ENCODE data around the gene RFPL2.
"Not testable (repeated sequence)": the region's sequence is repeated elsewhere in the genome, so short reads cannot be mapped to it uniquely, and the experiment has no call there.

Gene RFPL2

DNA sequence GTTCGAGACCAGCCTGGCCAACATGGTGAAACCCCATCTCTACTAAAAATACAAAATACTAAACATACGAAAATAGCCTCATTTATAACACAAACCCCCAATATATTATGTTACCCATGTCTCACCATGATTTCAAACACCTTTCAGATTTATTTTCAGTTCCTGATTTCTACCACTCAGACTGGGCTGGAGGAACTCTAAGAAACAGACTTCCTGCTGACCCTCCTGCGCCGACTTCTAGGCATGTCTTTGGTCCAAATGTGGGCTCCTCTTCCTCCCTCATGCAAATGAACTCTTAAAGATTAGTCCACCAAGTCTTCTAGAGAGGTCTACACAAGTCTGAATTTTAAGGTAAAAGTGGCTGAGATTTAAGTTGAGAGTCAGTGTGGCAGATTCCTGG is 56.5 kb downstream of the RFPL2 start:
- H3K27me3 ChIP-seq (ENCODE audit: control insufficient read depth in 3 of 3, insufficient read depth in 3 of 3, low read depth in 1 of 3, low read length in 3 of 3); H3K4me1 ChIP-seq (ENCODE audit: control insufficient read depth in 2 of 2, insufficient read depth in 1 of 2, low read depth in 1 of 2, low read length in 2 of 2); H2BK5ac ChIP-seq (ENCODE audit: low read length); H3K4me3 ChIP-seq (ENCODE audit: low read length in 2 of 2); H3K14ac ChIP-seq (ENCODE audit: low read length); H2AFZ ChIP-seq (ENCODE audit: low read length); H3K4ac ChIP-seq (ENCODE audit: low read length); H3K27ac ChIP-seq (replicated peaks; ENCODE audit: low read length); H3K36me3 ChIP-seq (replicated peaks in 1 of 2; ENCODE audit: control insufficient read depth in 2 of 2, insufficient read depth in 2 of 2, low read length in 2 of 2); H2BK12ac ChIP-seq (ENCODE audit: low read length); H3K9me3 ChIP-seq (replicated peaks in 1 of 2; ENCODE audit: control insufficient read depth in 2 of 2, insufficient read depth in 1 of 2, low read depth in 1 of 2, low read length in 2 of 2); H3K23ac ChIP-seq (ENCODE audit: low read depth, low read length, poor library complexity); H2BK120ac ChIP-seq (ENCODE audit: low read depth, low read length); H3K4me2 ChIP-seq (ENCODE audit: insufficient read depth, low read length, poor library complexity, severe bottlenecking); H3K18ac ChIP-seq (ENCODE audit: low read length); DNase-seq (ENCODE audit: low spot score); H3K9ac ChIP-seq (ENCODE audit: low read depth, low read length, poor library complexity); H3K79me1 ChIP-seq (ENCODE audit: low read depth, low read length); H2AK5ac ChIP-seq (ENCODE audit: low read depth, low read length); H2BK15ac ChIP-seq (ENCODE audit: low read length); H4K91ac ChIP-seq (ENCODE audit: low read depth, low read length, poor library complexity); H4K8ac ChIP-seq (ENCODE audit: low read depth, low read length): not testable (repeated sequence)
- WGBS, 2 donors (ENCODE audit: extremely low coverage in 2 of 2, insufficient read length in 2 of 2, insufficient replicate concordance in 1 of 2), result 100% methylated on average over 1 of the region's 4 CpGs; no CpG with 5 or more reads in 1 of the 2 donors

DNA sequence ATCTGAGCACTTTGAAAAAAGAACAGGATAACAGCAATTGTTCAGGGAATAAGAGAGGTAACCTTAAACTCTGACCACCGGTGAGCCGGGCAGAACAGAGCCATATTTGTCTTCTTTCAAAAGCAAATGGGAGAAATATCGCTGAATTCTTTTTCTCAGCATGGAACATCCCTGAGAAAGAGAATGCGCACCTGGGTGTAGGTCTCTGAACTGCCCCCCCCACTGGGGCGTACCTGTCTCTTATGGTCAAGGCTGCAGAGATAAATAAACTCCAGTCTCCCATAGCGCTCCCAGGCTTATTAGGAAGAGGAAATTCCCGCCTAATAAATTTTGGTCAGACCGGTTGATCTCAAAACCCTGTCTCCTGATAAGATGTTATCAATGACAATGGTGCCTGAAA is 57.7 kb downstream of the RFPL2 start:
- H2BK15ac ChIP-seq (ENCODE audit: low read length); H3K79me1 ChIP-seq (ENCODE audit: low read depth, low read length); H4K91ac ChIP-seq (ENCODE audit: low read depth, low read length, poor library complexity); H3K4me2 ChIP-seq (ENCODE audit: insufficient read depth, low read length, poor library complexity, severe bottlenecking); H3K4me1 ChIP-seq (ENCODE audit: control insufficient read depth in 2 of 2, insufficient read depth in 1 of 2, low read depth in 1 of 2, low read length in 2 of 2); H4K8ac ChIP-seq (ENCODE audit: low read depth, low read length); H3K9ac ChIP-seq (ENCODE audit: low read depth, low read length, poor library complexity); H3K4ac ChIP-seq (ENCODE audit: low read length); H3K4me3 ChIP-seq (ENCODE audit: low read length in 2 of 2); H3K14ac ChIP-seq (ENCODE audit: low read length); H2AK5ac ChIP-seq (ENCODE audit: low read depth, low read length); H3K27ac ChIP-seq (replicated peaks; ENCODE audit: low read length); H3K18ac ChIP-seq (ENCODE audit: low read length); H2BK5ac ChIP-seq (ENCODE audit: low read length); DNase-seq (ENCODE audit: low spot score); H2BK120ac ChIP-seq (ENCODE audit: low read depth, low read length); H2AFZ ChIP-seq (ENCODE audit: low read length); H3K27me3 ChIP-seq (ENCODE audit: control insufficient read depth in 3 of 3, insufficient read depth in 3 of 3, low read depth in 1 of 3, low read length in 3 of 3); H3K36me3 ChIP-seq (replicated peaks in 1 of 2; ENCODE audit: control insufficient read depth in 2 of 2, insufficient read depth in 2 of 2, low read length in 2 of 2); H3K23ac ChIP-seq (ENCODE audit: low read depth, low read length, poor library complexity); H3K9me3 ChIP-seq (replicated peaks in 1 of 2; ENCODE audit: control insufficient read depth in 2 of 2, insufficient read depth in 1 of 2, low read depth in 1 of 2, low read length in 2 of 2); H2BK12ac ChIP-seq (ENCODE audit: low read length): not testable (repeated sequence)
- WGBS, 2 donors (ENCODE audit: extremely low coverage in 2 of 2, insufficient read length in 2 of 2, insufficient replicate concordance in 1 of 2), result no CpG with 5 or more reads among the region's 8 CpGs

DNA sequence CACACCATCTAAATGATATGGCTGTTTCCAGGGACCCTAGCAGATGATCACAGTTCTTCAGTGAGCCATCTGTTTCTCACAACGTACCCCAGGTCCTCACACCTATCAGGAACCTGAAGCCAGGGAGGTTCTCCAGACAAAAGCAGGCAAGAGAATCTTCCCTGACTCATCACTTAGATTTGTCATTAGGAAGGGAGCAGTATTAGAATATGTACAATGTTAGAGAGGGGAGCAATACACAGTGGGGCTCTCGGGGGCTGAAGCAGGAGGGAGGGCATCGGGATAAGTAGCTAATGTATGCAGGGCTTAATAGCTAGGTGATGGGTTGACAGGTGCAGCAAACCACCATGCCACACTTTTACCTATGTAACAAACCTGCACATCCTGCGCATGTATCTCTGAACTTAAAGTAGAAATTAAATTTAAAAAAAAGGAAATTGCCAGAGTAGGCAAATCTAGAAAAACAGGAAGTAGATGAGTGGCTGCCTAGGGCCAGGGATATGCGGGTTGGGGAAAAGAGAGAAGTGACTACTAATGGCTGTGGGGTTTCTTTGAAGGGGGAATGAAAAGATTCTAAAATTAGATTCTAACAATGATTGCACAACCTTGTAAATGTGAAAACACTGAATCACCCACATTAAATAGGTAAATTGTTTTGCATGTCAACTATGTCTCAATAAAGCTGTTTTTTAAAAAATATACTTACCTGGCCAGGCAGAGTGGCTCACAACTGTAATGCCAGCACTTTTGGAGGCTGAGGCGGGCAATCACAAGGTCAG is 60.2 kb downstream of the RFPL2 start:
- DNase-seq (ENCODE audit: low spot score), result no peak
- no peaks in the 10 kb centered on the region for H3K36me3 ChIP-seq (replicated peaks in 1 of 2; ENCODE audit: control insufficient read depth in 2 of 2, insufficient read depth in 2 of 2, low read length in 2 of 2)
- no peaks in the 10 kb centered on the region for H3K27me3 ChIP-seq (ENCODE audit: control insufficient read depth in 3 of 3, insufficient read depth in 3 of 3, low read depth in 1 of 3, low read length in 3 of 3)
- H4K91ac ChIP-seq (ENCODE audit: low read depth, low read length, poor library complexity), result no peak overlapping the region
- no peak overlapping the region for H3K4me2 ChIP-seq (ENCODE audit: insufficient read depth, low read length, poor library complexity, severe bottlenecking)
- no peak overlapping the region for H3K23ac ChIP-seq (ENCODE audit: low read depth, low read length, poor library complexity)
- no peak overlapping the region for H3K4me3 ChIP-seq (ENCODE audit: low read length in 2 of 2)
- H2AK5ac ChIP-seq (ENCODE audit: low read depth, low read length), result no peak overlapping the region
- H2BK12ac ChIP-seq (ENCODE audit: low read length), result no peak overlapping the region
- no peak overlapping the region for H4K8ac ChIP-seq (ENCODE audit: low read depth, low read length)
- H3K4me1 ChIP-seq (ENCODE audit: control insufficient read depth in 2 of 2, insufficient read depth in 1 of 2, low read depth in 1 of 2, low read length in 2 of 2), result no peaks in the 10 kb centered on the region
- H2AFZ ChIP-seq (ENCODE audit: low read length), result no peak overlapping the region
- H3K9me3 ChIP-seq (replicated peaks in 1 of 2; ENCODE audit: control insufficient read depth in 2 of 2, insufficient read depth in 1 of 2, low read depth in 1 of 2, low read length in 2 of 2), result no peaks in the 10 kb centered on the region
- no peak overlapping the region for H2BK5ac ChIP-seq (ENCODE audit: low read length)
- no peak overlapping the region for H2BK15ac ChIP-seq (ENCODE audit: low read length)
- H3K4ac ChIP-seq (ENCODE audit: low read length), result no peak overlapping the region
- H3K14ac ChIP-seq (ENCODE audit: low read length), result no peak overlapping the region
- H2BK120ac ChIP-seq (ENCODE audit: low read depth, low read length), result no peak overlapping the region
- H3K9ac ChIP-seq (ENCODE audit: low read depth, low read length, poor library complexity), result no peak overlapping the region
- no peak overlapping the region for H3K27ac ChIP-seq (replicated peaks; ENCODE audit: low read length)
- no peak overlapping the region for H3K18ac ChIP-seq (ENCODE audit: low read length)
- no peaks in the 10 kb centered on the region for H3K79me1 ChIP-seq (ENCODE audit: low read depth, low read length)
- WGBS, 2 donors (ENCODE audit: extremely low coverage in 2 of 2, insufficient read length in 2 of 2, insufficient replicate concordance in 1 of 2), result no CpG with 5 or more reads among the region's 6 CpGs

DNA sequence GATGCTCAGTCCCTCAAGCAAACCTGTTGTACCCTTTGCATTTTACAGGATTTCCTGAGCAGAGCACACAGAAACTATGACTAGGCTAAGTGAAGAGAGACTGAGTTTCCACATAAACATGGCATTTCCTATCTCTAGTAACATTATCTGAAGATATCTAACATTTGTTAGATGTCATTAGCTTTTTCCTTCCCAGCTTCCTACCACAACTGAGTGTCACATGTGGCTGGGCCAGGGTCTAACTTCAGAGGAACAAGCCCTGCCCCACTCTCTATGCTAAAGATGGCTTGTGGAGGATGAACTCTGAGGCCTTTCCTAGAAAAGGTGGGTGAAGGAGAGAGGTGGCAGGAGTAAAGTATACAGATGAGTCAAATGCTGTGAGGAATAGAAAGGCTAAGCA is 62.3 kb downstream of the RFPL2 start:
- Histone ChIP-seq H4K91ac (ENCODE audit: low read depth, low read length, poor library complexity) (no peak overlapping the region), H4K8ac (ENCODE audit: low read depth, low read length) (no peak overlapping the region), H3K9me3 (replicated peaks in 1 of 2; ENCODE audit: control insufficient read depth in 2 of 2, insufficient read depth in 1 of 2, low read depth in 1 of 2, low read length in 2 of 2) (no peaks in the 10 kb centered on the region), H3K4ac (ENCODE audit: low read length) (no peak overlapping the region), H3K27me3 (ENCODE audit: control insufficient read depth in 3 of 3, insufficient read depth in 3 of 3, low read depth in 1 of 3, low read length in 3 of 3) (no peaks in the 10 kb centered on the region), H2BK15ac (ENCODE audit: low read length) (no peak overlapping the region), H3K36me3 (replicated peaks in 1 of 2; ENCODE audit: control insufficient read depth in 2 of 2, insufficient read depth in 2 of 2, low read length in 2 of 2) (no peaks in the 10 kb centered on the region), H2BK120ac (ENCODE audit: low read depth, low read length) (no peak overlapping the region), H3K14ac (ENCODE audit: low read length) (no peak overlapping the region), H3K4me1 (ENCODE audit: control insufficient read depth in 2 of 2, insufficient read depth in 1 of 2, low read depth in 1 of 2, low read length in 2 of 2) (no peaks in the 10 kb centered on the region), H3K4me3 (ENCODE audit: low read length in 2 of 2) (no peak overlapping the region), H3K4me2 (ENCODE audit: insufficient read depth, low read length, poor library complexity, severe bottlenecking) (no peak overlapping the region), H3K18ac (ENCODE audit: low read length) (no peak overlapping the region), H2BK12ac (ENCODE audit: low read length) (no peak overlapping the region), H2AFZ (ENCODE audit: low read length) (no peak overlapping the region), H3K27ac (replicated peaks; ENCODE audit: low read length) (no peak overlapping the region), H2AK5ac (ENCODE audit: low read depth, low read length) (no peak overlapping the region), H3K9ac (ENCODE audit: low read depth, low read length, poor library complexity) (no peak overlapping the region), H2BK5ac (ENCODE audit: low read length) (no peak overlapping the region), H3K23ac (ENCODE audit: low read depth, low read length, poor library complexity) (no peak overlapping the region), H3K79me1 (ENCODE audit: low read depth, low read length) (no peaks in the 10 kb centered on the region)
- no peak for DNase-seq (ENCODE audit: low spot score)
